H1 (cell line): ENCODE results near the gene ZNFX1. TPM values are rescaled to one million over a fixed set of nuclear protein-coding genes. Genes with fewer than 3 reads are reported as not detected.

ENCODE experiments used
- CTCF ChIA-PET: fragments of 300-600 bp; sonication (Branson Sonifier 250); formaldehyde crosslinking; loops from one replicate; lab custom pipeline; 2021; ENCODE audit not compliant: partially characterized antibody; lab: Charles Lee
- POLR2A ChIA-PET: fragments of 300-600 bp; sonication (Branson Sonifier 250); formaldehyde crosslinking; loops from one replicate; lab custom pipeline; 2021; ENCODE audit warnings: inconsistent platforms; ENCODE audit not compliant: partially characterized antibody; lab: Charles Lee
- DNase-seq, 2 experiments: peaks; one replicate each; pipeline versions ENCODE4 v3.0.0 to v3.0.0-alpha.2; 2010 to 2022; ENCODE audit warnings: low spot score in 2 of 2, low read depth in 1 of 2, mixed read lengths in 1 of 2
- FAIRE-seq: peaks from 2 replicates; lab custom pipeline; 2011; peaks lifted over from hg19 to GRCh38; lab: Jason Lieb, UNC
- H2AFZ ChIP-seq: 2 replicates; pipeline ENCODE4 v1.8.1; 2012; ENCODE audit warnings: low read length, inconsistent platforms
- H2AK5ac ChIP-seq: 2 replicates; pipeline ENCODE4 v1.6.1; 2013; ENCODE audit warnings: low read depth, low read length
- H2BK120ac ChIP-seq: replicated peaks from 2 replicates; pipeline ENCODE3; 2013; ENCODE audit warnings: low read depth, low read length, inconsistent platforms
- H2BK12ac ChIP-seq: 2 replicates; pipeline ENCODE4 v1.6.1; 2013; ENCODE audit warnings: low read depth, low read length
- H2BK15ac ChIP-seq: 2 replicates; pipeline ENCODE4 v1.6.1; 2013; ENCODE audit warnings: low read length
- H2BK20ac ChIP-seq: 2 replicates; pipeline ENCODE4 v1.6.1; 2013; ENCODE audit warnings: low read length
- H2BK5ac ChIP-seq: 2 replicates; pipeline ENCODE4 v1.6.1; 2013; ENCODE audit warnings: low read depth, low read length
- H3K14ac ChIP-seq: 2 replicates; pipeline ENCODE4 v1.6.1; 2013; ENCODE audit warnings: inconsistent platforms; ENCODE audit not compliant: insufficient read length
- H3K18ac ChIP-seq: 2 replicates; pipeline ENCODE4 v1.6.1; 2013; ENCODE audit warnings: low read length; ENCODE audit errors: extremely low read depth
- H3K23ac ChIP-seq: 2 replicates; pipeline ENCODE4 v1.6.1; 2013; ENCODE audit warnings: inconsistent platforms; ENCODE audit not compliant: insufficient read length
- H3K23me2 ChIP-seq: 2 replicates; pipeline ENCODE4 v1.6.1; 2013; ENCODE audit warnings: low read depth, low read length
- H3K27ac ChIP-seq: 2 replicates; pipeline ENCODE4 v1.6.1; 2011; ENCODE audit warnings: low read depth, low read length, inconsistent platforms
- H3K27me3 ChIP-seq, 4 experiments: replicated peaks in 1 of 4; 1 replicate in 1 of 4; 2 replicates in 3 of 4; pipeline versions ENCODE4 v1.6.1 to v1.8.1; 2011 to 2013; ENCODE audit warnings: low read length in 3 of 4, mild to moderate bottlenecking in 3 of 4, inconsistent platforms in 2 of 4, mixed read lengths in 2 of 4, moderate library complexity in 1 of 4; ENCODE audit not compliant: control insufficient read depth in 3 of 4, insufficient read depth in 3 of 4; ENCODE audit errors: extremely low read depth in 1 of 4
- H3K36me3 ChIP-seq, 4 experiments: 2 replicates each; pipeline versions ENCODE4 v1.6.1 to v1.8.1; 2011 to 2013; ENCODE audit warnings: mild to moderate bottlenecking in 4 of 4, low read length in 3 of 4, moderate library complexity in 2 of 4, control low read depth in 1 of 4, inconsistent platforms in 1 of 4; ENCODE audit not compliant: insufficient read depth in 4 of 4, control insufficient read depth in 2 of 4
- H3K4ac ChIP-seq: replicated peaks from 2 replicates; pipeline ENCODE3; 2013; ENCODE audit warnings: low read length, low read depth, mixed read lengths, inconsistent platforms; ENCODE audit not compliant: insufficient read length
- H3K4me1 ChIP-seq, 4 experiments: replicated peaks in 1 of 4; 1 replicate in 1 of 4; 2 replicates in 3 of 4; pipeline versions ENCODE4 v1.6.1 to v1.8.1; 2011 to 2013; ENCODE audit warnings: low read length in 3 of 4, inconsistent platforms in 2 of 4, mixed read lengths in 1 of 4; ENCODE audit not compliant: insufficient read depth in 4 of 4, control insufficient read depth in 3 of 4
- H3K4me2 ChIP-seq, 2 experiments: 2 replicates each; pipeline versions ENCODE4 v1.6.1 to v1.8.1; 2011 to 2013; ENCODE audit warnings: low read depth in 2 of 2, low read length in 2 of 2, control low read depth in 1 of 2, inconsistent platforms in 1 of 2, mild to moderate bottlenecking in 1 of 2; ENCODE audit not compliant: insufficient read depth in 1 of 2
- H3K4me3 ChIP-seq, 4 experiments: fragments of 200-600, 300-600 bp in 1 of 4; sonication (generic), shearing (Covaris generic), sonication (Bioruptor Twin) in 1 of 4; 2 replicates each; pipeline versions ENCODE4 v1.5.1 to v1.8.1; 2011 to 2016; ENCODE audit warnings: low read length in 4 of 4, low read depth in 3 of 4, control low read depth in 2 of 4, inconsistent platforms in 2 of 4, mild to moderate bottlenecking in 2 of 4, mixed read lengths in 1 of 4, moderate library complexity in 1 of 4; ENCODE audit not compliant: insufficient read depth in 2 of 4; ENCODE audit errors: extremely low read depth in 1 of 4
- H3K56ac ChIP-seq: replicated peaks from 2 replicates; pipeline ENCODE3; 2013; ENCODE audit warnings: low read depth, mild to moderate bottlenecking, mixed read lengths, low read length, inconsistent platforms; ENCODE audit not compliant: insufficient read length
- H3K79me1 ChIP-seq: 2 replicates; pipeline ENCODE4 v1.6.1; 2013; ENCODE audit warnings: low read depth, low read length, control low read depth
- H3K79me2 ChIP-seq, 2 experiments: 2 replicates each; pipeline versions ENCODE4 v1.6.1 to v1.8.1; 2012 to 2013; ENCODE audit warnings: low read length in 2 of 2, mild to moderate bottlenecking in 2 of 2, inconsistent platforms in 1 of 2; ENCODE audit not compliant: insufficient read depth in 2 of 2, control insufficient read depth in 1 of 2
- H3K9ac ChIP-seq, 4 experiments: replicated peaks in 1 of 4; 1 replicate in 1 of 4; 2 replicates in 3 of 4; pipeline versions ENCODE4 v1.6.1 to v1.8.1; 2011 to 2013; ENCODE audit warnings: low read depth in 3 of 4, low read length in 3 of 4, control low read depth in 2 of 4, mild to moderate bottlenecking in 2 of 4, moderate library complexity in 2 of 4, inconsistent platforms in 1 of 4; ENCODE audit errors: extremely low read depth in 1 of 4
- H3K9me3 ChIP-seq, 2 experiments: 2 replicates each; pipeline versions ENCODE4 v1.6.1 to v1.8.1; 2012 to 2013; ENCODE audit warnings: mild to moderate bottlenecking in 2 of 2, moderate library complexity in 2 of 2, control low read depth in 1 of 2, inconsistent platforms in 1 of 2, low read depth in 1 of 2, low read length in 1 of 2, mixed read lengths in 1 of 2; ENCODE audit not compliant: insufficient read depth in 2 of 2
- H4K20me1 ChIP-seq, 2 experiments: replicated peaks in 1 of 2; 2 replicates each; pipeline versions ENCODE3 to v1.8.1; 2011 to 2013; ENCODE audit warnings: inconsistent platforms in 2 of 2, low read length in 2 of 2, mild to moderate bottlenecking in 1 of 2; ENCODE audit not compliant: insufficient read depth in 2 of 2, control insufficient read depth in 1 of 2
- H4K5ac ChIP-seq: 2 replicates; pipeline ENCODE4 v1.6.1; 2013; ENCODE audit warnings: low read length, low read depth, mixed read lengths, inconsistent platforms; ENCODE audit not compliant: insufficient read length
- H4K8ac ChIP-seq: 2 replicates; pipeline ENCODE4 v1.8.0; 2013; ENCODE audit warnings: mild to moderate bottlenecking, moderate library complexity, low read length, inconsistent platforms; ENCODE audit not compliant: insufficient read depth; ENCODE audit errors: extremely low read depth
- H4K91ac ChIP-seq: replicated peaks from 2 replicates; pipeline ENCODE3; 2013; ENCODE audit warnings: low read length, mixed read lengths, inconsistent platforms; ENCODE audit not compliant: insufficient read length
- RAD21 ChIP-seq, 2 experiments: IDR thresholded peaks in 1 of 2; conservative IDR thresholded peaks in 1 of 2; 2 replicates each; pipeline ENCODE4 v1.6.1; 2011; ENCODE audit warnings: low read depth in 2 of 2, low read length in 2 of 2, improper control_type of control experiment in 1 of 2, inconsistent platforms in 1 of 2, mild to moderate bottlenecking in 1 of 2, moderate library complexity in 1 of 2
- WGBS, 2 experiments: shearing (Covaris generic) in 1 of 2; methylation state at CpG; one replicate each; pipeline versions ENCODE4 v1.1.6 to v1.1.7; 2013 to 2015; ENCODE audit warnings: low lambda C conversion rate in 2 of 2, mixed read lengths in 2 of 2, inconsistent platforms in 1 of 2, low coverage in 1 of 2, missing lambda C conversion rate in 1 of 2; ENCODE audit not compliant: insufficient replicate concordance in 2 of 2, insufficient coverage in 1 of 2, insufficient read length in 1 of 2; ENCODE audit errors: extremely low coverage in 1 of 2, missing lambda C conversion rate in 1 of 2; 5-methylcytosine and 5-hydroxymethylcytosine counted together
- polyA plus RNA-seq, 7 experiments: library from polyadenylated mRNA; depleted of rRNA in 3 of 7; stranded (reverse) in 5 of 7; unstranded in 2 of 7; fragments of >200 nt in 5 of 7; fragments of 200-250 nt in 2 of 7; gene quantifications; 1 replicate in 5 of 7; 2 replicates in 1 of 7; 4 replicates in 1 of 7; pipeline versions ENCODE4 v1.2.1 to v1.2.3, GENCODE V29; 2011 to 2013; ENCODE audit warnings: missing spikeins in 2 of 7, mixed read lengths in 2 of 7
- total RNA-seq: library from RNA; stranded (reverse); fragmentation: NEBNext Ultra II Directional; extraction: Animal tissue kit (Norgen Biotek cat#: 25700); gene quantifications from 2 replicates; pipeline ENCODE4 v1.2.1, GENCODE V29; 2021

ZNFX1 gene
- total and polyA plus RNA-seq, 2 of the 8 experiments (the other 6 are each of a cell fraction or from before 2014, with no cell fraction given) = 3.1 to 11.3 TPM

DNA sequence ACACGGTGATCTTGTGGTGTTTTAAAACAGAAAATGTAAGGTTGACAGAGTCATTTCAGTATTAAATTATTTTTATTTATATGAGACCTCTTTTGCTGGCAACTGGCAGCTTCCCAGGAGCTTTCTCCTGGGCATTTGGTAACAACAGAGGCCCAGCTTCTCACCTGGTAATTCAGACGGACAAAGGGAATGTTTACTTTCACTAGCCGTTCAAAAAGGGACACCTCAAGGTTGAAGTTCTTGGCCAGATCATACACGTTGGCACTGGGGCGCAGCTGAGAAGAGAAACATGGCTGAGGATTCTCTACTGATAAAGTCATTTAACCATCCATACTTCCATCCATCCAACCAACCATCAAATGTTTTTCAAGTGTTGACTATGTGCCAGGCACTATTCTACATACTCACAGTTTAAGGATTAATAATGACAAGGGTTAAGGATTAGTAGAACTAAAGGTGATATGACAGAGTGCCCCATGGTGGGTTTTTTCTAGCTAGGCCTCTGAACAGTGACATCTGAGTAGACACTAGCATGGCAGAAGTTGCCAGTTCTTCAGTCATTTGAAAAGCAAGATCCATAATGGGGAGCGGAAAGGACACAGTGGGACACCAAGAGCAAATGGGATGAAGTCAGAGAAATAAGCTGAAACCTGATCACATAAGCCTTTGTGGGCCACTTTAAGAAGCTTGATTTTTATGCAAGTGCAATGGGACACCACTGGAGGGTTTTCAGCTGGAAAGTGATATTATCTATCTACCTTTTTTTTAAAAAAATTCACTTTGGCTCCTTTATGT, 25.1 kb downstream of the ZNFX1 start:
- Histone ChIP-seq H3K18ac (no peak overlapping the region), H4K5ac (no peak overlapping the region), H3K27me3 (no peaks in the 10 kb centered on the region), H3K14ac (no peak overlapping the region), H3K56ac (no peak overlapping the region), H3K9ac (no peak overlapping the region), H3K27ac (no peak overlapping the region), H3K4me3 (no peak overlapping the region), H3K23me2 (no peaks in the 10 kb centered on the region; the same call in 1 of the 2 replicates), H4K8ac (no peak overlapping the region), H3K79me1 (no peaks in the 10 kb centered on the region), H2BK20ac (no peak overlapping the region), H3K4ac (no peak overlapping the region), H2BK5ac (no peak overlapping the region), H3K9me3 (no peaks in the 10 kb centered on the region), H3K36me3 (peaks cover 28 to 84% (median 62%) of the 10 kb centered on the region in 4 experiments), H2AK5ac (no peak overlapping the region), H3K79me2 (no peaks in the 10 kb centered on the region), H3K23ac (no peak overlapping the region), H4K91ac (no peak overlapping the region), H2BK120ac (no peak overlapping the region), H2BK15ac (no peak overlapping the region), H2BK12ac (no peak overlapping the region), H2AFZ (no peak overlapping the region), H4K20me1 (peaks cover 2 to 6% of the 10 kb centered on the region in 2 experiments), H3K4me1 (no peaks in the 10 kb centered on the region), H3K4me2 (no peak overlapping the region)
- no peak for FAIRE-seq
- ChIA-PET POLR2A (interaction anchor here (0.7 to 5.0 kb wide), 7 partner anchors 13 to 206 kb away, joined by 3 to 25 read pairs (median 3); partner anchors contain the start of genes CSE1L and ZNFX1), CTCF (interaction anchor here (0.6 to 4.0 kb wide), 5 partner anchors 8 to 96 kb away, joined by 3 to 41 read pairs (median 5); no protein-coding TSS in a partner anchor)
- 89% methylated on average over 6 of the region's 6 CpGs; no CpG with 5 or more reads in 1 of the 2 experiments for WGBS, 2 experiments
- no peak for DNase-seq
- no peak for TF ChIP-seq RAD21 (IDR thresholded peaks at IDR 0.05 in 1 of 2, conservative IDR thresholded peaks at IDR 0.05 in 1 of 2; ENCODE audit: low read depth in 2 of 2, low read length in 2 of 2)
